Suprapubic skin (tissue), 4 donors: ENCODE data around the gene EFCAB6. TPM values are rescaled to one million over a fixed set of nuclear protein-coding genes. Genes with fewer than 3 reads are reported as not detected.

ENCODE experiments used
- DNase-seq, 2 donors: peaks; one replicate each; pipeline ENCODE4 v3.0.0-alpha.2; 2019; ENCODE audit warnings: low spot score in 2 of 2
- H3K27ac ChIP-seq: fragments of 200-600 bp; sonication (generic); one replicate; pipeline ENCODE4 v1.5.1; 2019
- H3K27me3 ChIP-seq: fragments of 200-600 bp; sonication (generic); one replicate; pipeline ENCODE4 v1.5.1; 2019
- H3K36me3 ChIP-seq: fragments of 200-600 bp; sonication (generic); one replicate; pipeline ENCODE4 v1.5.1; 2019
- H3K4me1 ChIP-seq: fragments of 200-600 bp; sonication (generic); one replicate; pipeline ENCODE4 v1.5.1; 2019
- H3K4me3 ChIP-seq: fragments of 200-600 bp; sonication (generic); one replicate; pipeline ENCODE4 v1.5.1; 2019; ENCODE audit warnings: mild to moderate bottlenecking
- H3K9me3 ChIP-seq: fragments of 200-600 bp; sonication (generic); one replicate; pipeline ENCODE4 v1.5.1; 2019
- EP300 ChIP-seq: sonication (generic); formaldehyde crosslinking; IDR thresholded peaks from one replicate; pipeline ENCODE4 v1.6.1; 2017; ENCODE audit warnings: antibody characterized with exemption
- POLR2A ChIP-seq, 2 donors: fragments of 450-650 bp; IDR thresholded peaks; one replicate each; pipeline ENCODE4 v1.6.1; 2017; ENCODE audit warnings: antibody characterized with exemption in 2 of 2, mild to moderate bottlenecking in 2 of 2, moderate library complexity in 2 of 2
- POLR2AphosphoS5 ChIP-seq, 3 donors: sonication (generic); formaldehyde crosslinking; IDR thresholded peaks; one replicate each; pipeline ENCODE4 v1.6.1; 2017; ENCODE audit warnings: antibody characterized with exemption in 3 of 3
- WGBS: methylation state at CpG from one replicate; pipeline ENCODE4 v1.1.5; 2018; 5-methylcytosine and 5-hydroxymethylcytosine counted together
- total RNA-seq, 4 donors: library from RNA; depleted of rRNA; stranded (reverse); fragments of >200 nt; gene quantifications; one replicate each; pipeline ENCODE4 v1.1.0, GENCODE V29; 2016
- TF ChIP-seq, protein P1 (sequence below), 2 donors: fragments of 200-600 bp in 1 of 2; fragments of 450-650 bp in 1 of 2; sonication (generic) in 1 of 2; IDR thresholded peaks; one replicate each; pipeline ENCODE4 v1.5.1; 2016 to 2019; ENCODE audit warnings: antibody characterized with exemption in 2 of 2, mild to moderate bottlenecking in 1 of 2, moderate library complexity in 1 of 2

The EFCAB6 gene
- total RNA-seq, 4 donors from 2014 or later: 1.9 to 4.9 (median 2.9) TPM

DNA sequence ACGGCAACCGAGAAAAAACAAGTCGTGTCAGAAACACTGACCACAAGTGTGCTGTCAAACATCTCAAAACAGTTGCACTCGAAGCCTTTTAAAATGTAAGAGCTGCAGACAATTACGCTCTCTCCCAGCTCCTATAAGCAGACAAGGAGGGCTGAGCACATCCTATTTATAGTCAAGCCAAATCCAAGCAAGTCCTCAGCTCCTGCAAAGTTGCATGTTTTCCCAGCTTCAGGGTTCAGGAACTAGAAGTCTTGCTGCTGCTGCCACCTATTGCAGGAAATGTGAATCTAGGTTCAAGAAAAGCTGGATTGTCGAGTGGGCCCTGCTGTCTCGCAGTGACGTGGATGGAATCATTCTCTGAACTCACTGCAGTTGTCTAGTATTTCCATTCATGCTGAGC is 15.5 kb downstream of the EFCAB6 start:
- TF ChIP-seq POLR2A (IDR thresholded peaks at IDR 0.05) (no peak), POLR2AphosphoS5 (IDR thresholded peaks at IDR 0.05) (no peak), EP300 (no peak)
- TF ChIP-seq, protein P1, sequence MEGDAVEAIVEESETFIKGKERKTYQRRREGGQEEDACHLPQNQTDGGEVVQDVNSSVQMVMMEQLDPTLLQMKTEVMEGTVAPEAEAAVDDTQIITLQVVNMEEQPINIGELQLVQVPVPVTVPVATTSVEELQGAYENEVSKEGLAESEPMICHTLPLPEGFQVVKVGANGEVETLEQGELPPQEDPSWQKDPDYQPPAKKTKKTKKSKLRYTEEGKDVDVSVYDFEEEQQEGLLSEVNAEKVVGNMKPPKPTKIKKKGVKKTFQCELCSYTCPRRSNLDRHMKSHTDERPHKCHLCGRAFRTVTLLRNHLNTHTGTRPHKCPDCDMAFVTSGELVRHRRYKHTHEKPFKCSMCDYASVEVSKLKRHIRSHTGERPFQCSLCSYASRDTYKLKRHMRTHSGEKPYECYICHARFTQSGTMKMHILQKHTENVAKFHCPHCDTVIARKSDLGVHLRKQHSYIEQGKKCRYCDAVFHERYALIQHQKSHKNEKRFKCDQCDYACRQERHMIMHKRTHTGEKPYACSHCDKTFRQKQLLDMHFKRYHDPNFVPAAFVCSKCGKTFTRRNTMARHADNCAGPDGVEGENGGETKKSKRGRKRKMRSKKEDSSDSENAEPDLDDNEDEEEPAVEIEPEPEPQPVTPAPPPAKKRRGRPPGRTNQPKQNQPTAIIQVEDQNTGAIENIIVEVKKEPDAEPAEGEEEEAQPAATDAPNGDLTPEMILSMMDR (IDR thresholded peaks at IDR 0.05): no peak
- Histone ChIP-seq H3K27ac (no peak overlapping the region), H3K27me3 (no peaks in the 10 kb centered on the region), H3K9me3 (peaks cover 10% of the 10 kb centered on the region), H3K4me1 (no peaks in the 10 kb centered on the region), H3K36me3 (no peaks in the 10 kb centered on the region), H3K4me3 (no peak overlapping the region)
- no peak for DNase-seq
- 79% methylated on average over 8 of the region's 8 CpGs for WGBS

DNA sequence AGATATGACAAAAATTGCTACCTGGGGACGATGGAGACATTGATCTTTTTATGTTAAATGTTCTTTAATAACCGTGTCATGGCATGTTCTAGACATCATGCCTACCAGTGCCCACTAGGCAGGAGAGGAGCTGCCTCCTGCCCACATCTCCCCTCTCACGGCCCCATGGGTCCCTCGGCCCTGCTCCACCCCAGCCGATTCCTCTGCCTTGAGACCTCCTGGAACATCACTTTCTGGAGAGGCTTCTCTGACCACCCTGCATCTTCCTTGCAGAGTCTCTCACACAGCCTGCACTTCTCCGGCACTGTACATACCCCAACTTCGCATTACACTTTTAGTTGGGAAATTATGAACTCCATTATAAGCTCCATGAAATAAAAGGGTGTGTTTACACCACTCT is 16.8 kb downstream of the EFCAB6 start:
- Histone ChIP-seq H3K27ac (no peak overlapping the region), H3K27me3 (no peaks in the 10 kb centered on the region), H3K9me3 (peaks cover 6% of the 10 kb centered on the region), H3K4me3 (no peak overlapping the region), H3K36me3 (no peaks in the 10 kb centered on the region), H3K4me1 (no peaks in the 10 kb centered on the region)
- 91% methylated on average over 7 of the region's 7 CpGs for WGBS
- no peak for DNase-seq
- TF ChIP-seq POLR2AphosphoS5 (IDR thresholded peaks at IDR 0.05): no peak
- TF ChIP-seq, protein P1 (IDR thresholded peaks at IDR 0.05): no peak
- TF ChIP-seq EP300: no peak
- TF ChIP-seq POLR2A (IDR thresholded peaks at IDR 0.05): no peak

DNA sequence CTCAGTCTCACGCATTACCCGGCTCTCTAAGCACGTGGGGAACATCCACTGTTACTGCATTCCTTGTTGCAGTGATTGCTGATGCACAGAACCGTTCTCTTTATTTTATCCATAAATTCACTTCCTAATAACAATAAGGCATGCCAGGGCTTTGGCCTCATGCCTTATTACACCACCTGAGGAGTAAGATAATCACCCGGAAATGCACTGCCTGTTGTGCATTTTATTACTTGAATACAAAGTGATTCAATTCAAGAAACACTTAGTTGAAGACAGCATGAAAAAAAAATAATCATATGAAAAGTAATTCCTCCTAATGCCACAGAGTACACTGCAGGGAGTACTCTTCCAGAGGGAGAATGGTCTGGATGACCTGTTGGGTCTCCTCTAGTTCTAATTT is 19.2 kb downstream of the EFCAB6 start:
- Histone ChIP-seq H3K4me3 (no peak overlapping the region), H3K4me1 (peaks cover 13% of the 10 kb centered on the region), H3K9me3 (no peaks in the 10 kb centered on the region), H3K27me3 (no peaks in the 10 kb centered on the region), H3K36me3 (no peaks in the 10 kb centered on the region), H3K27ac (no peak overlapping the region)
- DNase-seq: no peak
- 60% methylated on average over 5 of the region's 5 CpGs for WGBS
- TF ChIP-seq, protein P1 (IDR thresholded peaks at IDR 0.05): no peak
- TF ChIP-seq POLR2A (IDR thresholded peaks at IDR 0.05) (no peak), EP300 (no peak), POLR2AphosphoS5 (IDR thresholded peaks at IDR 0.05) (no peak)

DNA sequence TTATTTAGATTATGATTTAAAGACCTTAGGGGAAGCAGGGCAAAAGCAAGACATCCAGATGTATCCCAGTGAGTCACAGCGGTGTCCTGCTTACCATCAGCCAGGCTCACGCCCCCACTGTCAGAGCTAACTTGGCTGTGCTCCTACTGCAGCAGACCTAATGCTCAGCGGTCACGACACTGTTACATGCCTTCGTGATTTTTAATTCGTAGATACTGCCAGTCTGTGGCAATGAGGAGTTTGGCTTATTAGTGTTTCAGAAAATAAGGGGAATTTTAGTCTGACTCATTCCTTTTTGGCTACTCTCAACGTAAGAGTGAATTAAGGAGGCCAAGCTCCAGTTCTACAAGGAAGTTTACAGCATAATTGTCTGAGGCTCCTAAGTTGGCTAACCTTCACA is 22.7 kb downstream of the EFCAB6 start:
- WGBS: 14% methylated on average over 7 of the region's 7 CpGs

DNA sequence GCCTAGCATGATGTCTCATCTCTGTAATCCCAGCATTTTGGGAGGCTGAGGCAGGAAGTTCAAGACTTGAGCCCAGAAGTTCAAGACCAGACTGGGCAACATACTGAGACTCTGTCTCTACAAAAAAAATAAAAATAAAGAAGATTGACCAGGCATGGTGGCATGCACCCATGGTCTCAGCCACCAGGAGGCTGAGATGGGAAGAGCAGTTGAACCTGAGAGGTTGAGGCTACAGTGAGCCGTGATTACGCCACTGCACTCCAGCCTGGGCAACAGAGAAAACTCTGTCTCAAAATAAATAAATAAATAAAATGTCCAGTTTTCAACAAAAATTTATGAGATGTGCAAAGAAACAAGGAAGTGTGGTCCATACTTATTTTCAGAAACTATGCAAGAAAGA is 28.3 kb downstream of the EFCAB6 start:
- no peak for TF ChIP-seq POLR2AphosphoS5 (IDR thresholded peaks at IDR 0.05)
- no peak for TF ChIP-seq POLR2A (IDR thresholded peaks at IDR 0.05)
- TF ChIP-seq EP300: no peak
- TF ChIP-seq, protein P1 (IDR thresholded peaks at IDR 0.05): no peak
- H3K36me3 ChIP-seq: no peaks in the 10 kb centered on the region
- no peak overlapping the region for H3K27ac ChIP-seq
- H3K9me3 ChIP-seq: no peaks in the 10 kb centered on the region
- H3K27me3 ChIP-seq: no peaks in the 10 kb centered on the region
- DNase-seq: no peak
- no peak overlapping the region for H3K4me3 ChIP-seq
- 98% methylated on average over 2 of the region's 2 CpGs for WGBS
- peaks cover under 1% of the 10 kb centered on the region for H3K4me1 ChIP-seq

More for the DNA sequence above, 22.7 kb downstream of the EFCAB6 start:
- Histone ChIP-seq H3K27me3 (no peaks in the 10 kb centered on the region), H3K36me3 (no peaks in the 10 kb centered on the region), H3K4me3 (no peak overlapping the region), H3K4me1 (peaks cover 13% of the 10 kb centered on the region), H3K27ac (no peak overlapping the region), H3K9me3 (no peaks in the 10 kb centered on the region)
- TF ChIP-seq POLR2AphosphoS5 (IDR thresholded peaks at IDR 0.05) (no peak), POLR2A (IDR thresholded peaks at IDR 0.05) (no peak), EP300 (no peak)
- TF ChIP-seq, protein P1 (IDR thresholded peaks at IDR 0.05): no peak
- DNase-seq: peak in 1 of 2 donors; percentile 68
